Esophagus muscularis mucosa (tissue), 4 donors: Measurements from ENCODE around the gene KMT2A. TPM values are rescaled to one million over a fixed set of nuclear protein-coding genes. Genes with fewer than 3 reads are reported as not detected.

Experiments
- DNase-seq: peaks from one replicate; pipeline ENCODE4 v3.0.0-alpha.2; 2017; ENCODE audit errors: extremely low spot score
- H3K27ac ChIP-seq, 4 donors: fragments of 200-600 bp; sonication (generic); replicated peaks in 1 of 4; 1 replicate in 3 of 4; 2 replicates in 1 of 4; pipeline ENCODE4 v1.5.1; 2016 to 2019; ENCODE audit warnings: mild to moderate bottlenecking in 1 of 4
- H3K27me3 ChIP-seq, 4 donors: fragments of 200-600 bp; sonication (generic); one replicate each; pipeline versions ENCODE4 v1.5.1 to v1.6.0; 2016 to 2019
- H3K36me3 ChIP-seq, 4 donors: fragments of 200-600 bp; sonication (generic); one replicate each; pipeline ENCODE4 v1.5.1; 2016 to 2019
- H3K4me1 ChIP-seq, 4 donors: fragments of 200-600 bp; sonication (generic); one replicate each; pipeline ENCODE4 v1.5.1; 2016 to 2019
- H3K4me3 ChIP-seq, 4 donors: fragments of 200-600 bp; sonication (generic); 1 replicate in 2 of 4; 2 replicates in 2 of 4; pipeline ENCODE4 v1.5.1; 2016 to 2019; ENCODE audit warnings: mild to moderate bottlenecking in 4 of 4, moderate library complexity in 1 of 4
- H3K9me3 ChIP-seq, 4 donors: fragments of 200-600 bp; sonication (generic); 1 replicate in 3 of 4; 2 replicates in 1 of 4; pipeline ENCODE4 v1.5.1; 2016 to 2019
- CTCF ChIP-seq, 3 experiments: fragments of 200-600 bp in 2 of 3; fragments of 450-650 bp in 1 of 3; sonication (generic) in 2 of 3; IDR thresholded peaks; one replicate each; pipeline ENCODE4 v1.5.1; 2017 to 2019; ENCODE audit warnings: antibody characterized with exemption in 3 of 3, mild to moderate bottlenecking in 2 of 3, moderate library complexity in 1 of 3
- EP300 ChIP-seq: sonication (generic); formaldehyde crosslinking; IDR thresholded peaks from one replicate; pipeline ENCODE4 v1.6.1; 2017; ENCODE audit warnings: antibody characterized with exemption
- POLR2A ChIP-seq: fragments of 450-650 bp; IDR thresholded peaks from one replicate; pipeline ENCODE4 v1.6.1; 2017; ENCODE audit warnings: antibody characterized with exemption, moderate library complexity, mild to moderate bottlenecking, low read depth
- POLR2AphosphoS5 ChIP-seq, 2 donors: sonication (generic); formaldehyde crosslinking; IDR thresholded peaks; one replicate each; pipeline ENCODE4 v1.6.1; 2017; ENCODE audit warnings: antibody characterized with exemption in 2 of 2
- WGBS: methylation state at CpG from one replicate; pipeline ENCODE4 v1.1.5; 2018; 5-methylcytosine and 5-hydroxymethylcytosine counted together
- intact Hi-C: fragments of 100-400 bp; cut with DNase I; formaldehyde crosslinking; loops from one replicate; pipeline ENCODE4 v1.15.1; 2023
- total RNA-seq, 4 donors: library from RNA; depleted of rRNA; stranded (reverse); fragments of >200 nt; gene quantifications; one replicate each; pipeline versions ENCODE4 v1.1.0 to v1.2.1, GENCODE V29; 2016

KMT2A gene
- total RNA-seq, 4 donors from 2014 or later, result 61.0 to 68.7 (median 62.1) TPM

GRCh38 chr11:118488480-118489109, 52.3 kb downstream of the KMT2A start:
- no peaks in the 10 kb centered on the region for H3K9me3 ChIP-seq
- H3K27ac ChIP-seq, result no peak overlapping the region
- H3K27me3 ChIP-seq, result no peaks in the 10 kb centered on the region
- intact Hi-C loops, result loop anchor here (2.0 to 10.0 kb wide), 3 partner anchors 88 to 341 kb away; partner anchors contain the start of gene ATP5MG
- peaks cover 55 to 93% (median 82%) of the 10 kb centered on the region in 4 donors for H3K36me3 ChIP-seq
- H3K4me3 ChIP-seq, result no peak overlapping the region
- no peaks in the 10 kb centered on the region for H3K4me1 ChIP-seq
- WGBS, result 26% methylated on average over 7 of the region's 7 CpGs
- TF ChIP-seq CTCF (IDR thresholded peaks at IDR 0.05) (peak; percentile 76 to 82 (median 79)), EP300 (no peak), POLR2AphosphoS5 (IDR thresholded peaks at IDR 0.05) (peak in 1 of 2 donors; percentile 13)
- no peak for DNase-seq

- Histone ChIP-seq H3K4me1 (no peaks in the 10 kb centered on the region), H3K27me3 (no peaks in the 10 kb centered on the region), H3K36me3 (peaks cover 47 to 93% (median 83%) of the 10 kb centered on the region in 4 donors), H3K9me3 (no peaks in the 10 kb centered on the region), H3K27ac (no peak overlapping the region), H3K4me3 (no peak overlapping the region)
- TF ChIP-seq POLR2AphosphoS5 (IDR thresholded peaks at IDR 0.05) (no peak), EP300 (no peak), CTCF (IDR thresholded peaks at IDR 0.05) (no peak), POLR2A (no peak)
- 75% methylated on average over 4 of the region's 4 CpGs for WGBS
- intact Hi-C loops, result no loop called here
- DNase-seq, result no peak
Observed at GRCh38 chr11:118491041-118491440, 54.7 kb downstream of the KMT2A start.

- 88% methylated on average over 4 of the region's 4 CpGs for WGBS
- Histone ChIP-seq H3K36me3 (peaks cover 73 to 100% (median 98%) of the 10 kb centered on the region in 4 donors), H3K9me3 (no peaks in the 10 kb centered on the region), H3K4me3 (no peak overlapping the region), H3K27me3 (no peaks in the 10 kb centered on the region), H3K4me1 (no peaks in the 10 kb centered on the region), H3K27ac (no peak overlapping the region)
- no peak for TF ChIP-seq EP300
- TF ChIP-seq POLR2A, result no peak
- no peak for TF ChIP-seq CTCF (IDR thresholded peaks at IDR 0.05)
- TF ChIP-seq POLR2AphosphoS5 (IDR thresholded peaks at IDR 0.05), result no peak
- DNase-seq, result no peak
- intact Hi-C loops, result no loop called here
Observed at GRCh38 chr11:118497831-118498230, 61.5 kb downstream of the KMT2A start.

- intact Hi-C loops, result loop anchor here (5.0 kb wide), 1 partner anchor 106 kb away; no protein-coding TSS in a partner anchor
- no peak for DNase-seq
- H3K4me1 ChIP-seq, result no peaks in the 10 kb centered on the region
- H3K27me3 ChIP-seq, result no peaks in the 10 kb centered on the region
- no peak overlapping the region for H3K27ac ChIP-seq
- H3K36me3 ChIP-seq, result peaks cover 67 to 100% (median 98%) of the 10 kb centered on the region in 4 donors
- WGBS, result 56% methylated on average over 3 of the region's 3 CpGs
- no peak overlapping the region for H3K4me3 ChIP-seq
- TF ChIP-seq EP300 (no peak), POLR2A (no peak), POLR2AphosphoS5 (IDR thresholded peaks at IDR 0.05) (no peak), CTCF (IDR thresholded peaks at IDR 0.05) (no peak)
- no peaks in the 10 kb centered on the region for H3K9me3 ChIP-seq
Observed at GRCh38 chr11:118503216-118503615, 66.9 kb downstream of the KMT2A start.
